NOMO-1 treated with DMSO at 0.1 percent for 48 hours (cell line): ENCODE measurements around the gene CACNA2D4.

Source experiments
- DNase-seq: peaks from one replicate; lab custom pipeline; 2025; ENCODE audit not compliant: unreplicated experiment; lab: John Stamatoyannopoulos, UW

CACNA2D4 gene

DNA sequence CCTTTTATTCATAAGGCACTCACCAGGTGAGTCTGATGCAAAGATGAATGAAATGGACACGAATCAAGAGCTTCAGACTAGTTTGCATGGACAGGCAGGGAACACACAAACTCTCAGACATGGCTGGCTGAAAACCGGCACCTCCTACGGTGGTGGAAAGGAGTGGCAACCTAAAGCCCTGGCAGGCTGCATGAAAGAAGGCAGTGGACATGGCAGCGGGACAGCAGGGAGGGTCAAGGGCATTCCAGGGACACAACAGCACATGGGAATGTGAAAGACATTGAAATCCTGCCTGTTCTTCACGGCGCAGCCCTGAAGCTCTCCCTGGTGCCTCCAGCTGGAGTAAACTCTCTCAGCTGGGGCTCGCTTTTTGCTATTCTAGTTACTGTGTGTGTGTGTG, 114.7 kb downstream of the CACNA2D4 start:
- DNase-seq = no peak

DNA sequence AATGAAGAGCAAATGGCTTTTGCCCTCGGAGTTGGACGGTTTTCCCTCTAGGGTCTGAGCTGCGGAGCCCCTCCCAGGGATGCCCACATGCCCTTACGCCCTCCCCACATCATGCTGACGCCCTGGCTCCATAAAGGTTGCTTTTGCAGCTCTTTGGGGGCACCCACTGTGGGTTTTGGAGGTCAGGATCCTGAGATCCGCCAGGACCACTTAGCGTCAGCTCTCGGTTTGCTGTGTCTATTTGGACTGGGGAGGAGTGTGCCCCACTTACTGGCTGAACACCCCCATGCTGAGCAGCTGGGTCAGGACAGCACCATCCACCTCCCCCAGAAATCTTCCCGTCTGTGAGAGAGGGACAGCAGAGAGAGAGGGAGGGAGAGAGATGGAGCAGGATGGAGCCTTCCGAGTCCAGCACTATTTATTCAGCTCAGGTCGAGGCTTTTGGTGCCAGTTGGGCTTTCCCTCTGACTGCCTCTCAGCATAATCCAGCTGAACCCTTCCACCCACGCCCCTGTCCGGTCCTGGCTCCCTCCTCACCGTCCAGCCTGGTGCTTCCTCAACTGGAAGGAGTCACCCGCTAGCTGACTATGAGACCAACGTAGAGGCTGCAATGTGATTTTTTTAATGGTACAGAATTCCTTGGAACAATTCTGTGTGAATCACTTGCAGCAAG, 117.0 kb downstream of the CACNA2D4 start:
- DNase-seq = no peak

DNA sequence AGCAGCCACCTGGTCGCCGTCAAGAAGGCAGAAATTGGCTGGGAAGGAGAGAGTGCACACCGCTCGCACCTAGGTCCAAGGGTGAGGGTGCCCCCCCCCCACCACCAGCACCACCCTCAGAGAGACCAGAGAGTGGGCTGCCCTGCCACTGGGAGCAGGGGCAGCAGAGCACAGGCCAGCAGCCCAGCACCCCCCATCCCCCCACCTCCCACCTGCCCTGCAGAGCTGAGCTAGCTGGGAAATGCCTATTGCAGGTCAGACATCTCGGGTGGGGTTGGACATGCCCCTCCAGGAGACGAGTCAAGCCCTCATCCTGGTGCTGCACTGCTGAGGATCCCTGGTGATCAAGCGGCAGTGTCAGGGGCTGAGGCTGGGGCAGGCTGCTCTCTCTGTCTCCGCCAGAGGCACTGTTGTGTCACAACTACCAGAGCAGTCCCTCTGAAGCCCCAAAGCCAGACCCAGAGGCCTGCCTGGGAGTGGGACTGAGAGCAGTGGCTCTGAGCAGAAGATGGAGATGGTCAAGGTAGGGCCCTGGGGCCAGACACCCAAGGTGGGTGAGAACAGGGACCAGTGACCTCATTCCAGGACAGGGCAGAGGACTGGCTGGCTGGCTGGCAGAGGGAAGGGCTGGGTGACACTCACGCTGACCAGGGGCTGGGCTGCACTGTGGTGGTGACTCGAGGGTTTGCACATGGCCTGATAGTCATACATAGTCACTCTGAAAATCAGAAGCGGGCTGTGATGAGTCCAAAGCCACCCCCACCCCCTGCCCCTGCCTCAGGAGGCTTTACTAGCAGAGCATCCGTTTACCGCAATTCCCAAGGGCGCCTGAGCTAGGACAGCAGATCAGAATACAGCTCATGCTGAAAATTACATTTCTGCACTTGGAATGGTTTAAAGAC, 117.8 kb downstream of the CACNA2D4 start:
- DNase-seq = no peak

DNA sequence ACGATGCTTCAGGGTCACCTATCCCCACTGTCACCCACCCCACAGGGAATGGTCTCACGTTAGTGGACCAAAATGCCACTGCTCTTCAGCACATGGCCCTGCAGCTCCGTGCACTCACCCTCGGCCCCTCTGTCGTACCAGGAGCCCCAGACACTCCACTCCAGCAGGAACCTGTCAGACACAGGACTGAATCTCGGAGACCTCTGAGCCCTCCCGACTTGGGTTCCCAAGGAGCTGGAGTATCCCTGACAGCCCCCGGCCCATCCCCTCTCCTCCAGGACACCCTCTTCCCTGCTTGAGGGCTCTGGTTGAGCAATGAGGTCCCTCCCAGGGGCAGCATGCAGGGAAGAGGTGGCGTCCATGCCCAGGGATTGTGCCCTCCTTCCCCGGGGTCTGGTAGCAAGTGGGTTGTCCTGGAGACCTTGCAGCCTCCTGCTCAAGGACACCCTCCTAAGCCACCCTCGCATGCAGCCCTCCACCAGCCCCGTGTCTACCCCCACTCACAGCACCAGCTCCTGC, 118.5 kb downstream of the CACNA2D4 start:
- DNase-seq = no peak

DNA sequence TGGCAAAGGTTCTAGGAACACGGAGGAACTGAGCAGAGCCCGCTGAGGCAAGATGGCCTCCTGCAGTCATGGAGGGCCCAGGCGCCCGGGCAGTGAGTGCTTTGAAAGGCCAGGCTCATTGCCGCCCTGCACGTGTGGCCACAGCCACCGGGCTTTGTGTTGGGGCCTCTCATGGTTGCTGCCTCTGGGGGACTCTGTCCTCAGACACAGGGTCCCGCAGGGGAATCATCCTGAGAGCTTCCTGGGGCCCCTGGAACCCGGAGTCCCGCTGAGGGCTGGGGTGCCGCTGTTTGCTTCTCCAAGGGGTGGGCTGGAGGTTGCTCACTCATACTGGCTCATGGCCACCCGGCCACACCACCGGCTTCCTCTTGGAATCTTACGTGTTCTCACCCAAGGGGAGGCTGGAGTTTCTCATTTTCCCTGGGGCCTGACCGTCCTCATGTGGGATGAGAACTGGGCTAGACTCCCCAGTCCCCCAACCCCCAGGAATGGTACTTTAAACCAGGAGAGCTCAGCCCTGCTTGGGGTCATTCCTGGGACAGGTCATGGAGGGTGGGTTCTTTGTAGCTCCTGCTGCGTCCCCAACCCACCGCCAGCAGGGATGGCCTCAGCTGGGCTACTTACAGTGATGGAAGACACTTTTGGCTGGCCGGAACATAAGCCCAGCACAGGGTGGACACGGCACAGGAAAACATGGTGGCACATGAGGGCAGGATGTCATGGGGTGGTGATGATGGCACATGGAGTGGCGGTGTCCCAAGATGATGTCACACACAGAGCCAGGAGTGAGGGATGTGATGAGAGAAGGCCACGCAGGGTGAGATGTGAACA, 119.2 kb downstream of the CACNA2D4 start:
- DNase-seq = no peak

DNA sequence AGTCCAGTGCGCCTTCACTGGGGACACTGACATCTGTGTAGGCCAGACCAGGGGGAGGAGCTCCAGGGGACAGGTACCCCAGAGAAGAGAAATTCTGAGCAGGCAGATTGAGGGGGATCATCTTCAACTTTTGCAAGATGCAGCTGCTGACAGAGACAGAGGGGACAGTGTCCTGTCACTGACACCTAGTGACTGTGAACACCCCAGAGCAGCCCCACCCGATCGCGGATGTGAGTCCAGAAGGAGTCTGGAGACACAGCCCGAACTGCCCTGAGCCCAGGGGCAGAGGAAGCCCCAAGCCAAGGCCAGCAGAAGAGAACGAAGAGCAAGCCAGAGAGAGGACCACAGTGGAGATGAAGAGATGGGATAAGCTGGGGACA, 119.8 kb downstream of the CACNA2D4 start:
- no peak for DNase-seq

DNA sequence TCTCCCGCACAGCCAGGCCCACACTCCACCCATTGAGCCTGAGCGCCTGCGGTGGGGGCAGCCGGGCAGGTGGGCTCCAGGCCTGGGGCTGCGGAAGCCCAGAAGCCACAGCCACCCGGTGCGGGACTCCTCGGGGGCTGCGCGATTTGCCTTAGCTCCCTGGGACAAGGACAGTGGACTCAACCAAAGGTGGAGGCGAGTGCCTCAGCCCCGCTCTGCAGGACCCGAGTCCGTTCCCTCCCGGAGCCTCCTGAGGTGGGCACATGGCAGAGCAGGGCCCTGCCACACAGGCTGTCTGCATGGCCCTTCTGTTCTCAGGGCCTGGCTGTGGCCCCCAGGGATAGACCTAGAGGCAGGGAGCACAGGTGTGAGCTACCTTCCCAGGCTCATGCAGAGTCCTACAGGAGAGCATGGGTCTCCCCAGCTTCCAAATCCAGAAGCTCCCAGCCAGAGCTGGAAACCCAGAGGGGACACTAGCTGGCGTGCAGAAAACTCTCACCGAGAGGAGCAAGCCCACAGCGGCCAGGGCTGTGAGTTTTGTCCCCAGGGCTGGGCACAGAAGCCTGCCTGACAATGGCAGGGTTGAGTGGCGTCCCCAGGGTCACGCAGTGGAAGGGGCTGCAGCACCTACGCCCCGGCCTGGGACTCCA, 120.3 kb downstream of the CACNA2D4 start:
- DNase-seq = no peak

DNA sequence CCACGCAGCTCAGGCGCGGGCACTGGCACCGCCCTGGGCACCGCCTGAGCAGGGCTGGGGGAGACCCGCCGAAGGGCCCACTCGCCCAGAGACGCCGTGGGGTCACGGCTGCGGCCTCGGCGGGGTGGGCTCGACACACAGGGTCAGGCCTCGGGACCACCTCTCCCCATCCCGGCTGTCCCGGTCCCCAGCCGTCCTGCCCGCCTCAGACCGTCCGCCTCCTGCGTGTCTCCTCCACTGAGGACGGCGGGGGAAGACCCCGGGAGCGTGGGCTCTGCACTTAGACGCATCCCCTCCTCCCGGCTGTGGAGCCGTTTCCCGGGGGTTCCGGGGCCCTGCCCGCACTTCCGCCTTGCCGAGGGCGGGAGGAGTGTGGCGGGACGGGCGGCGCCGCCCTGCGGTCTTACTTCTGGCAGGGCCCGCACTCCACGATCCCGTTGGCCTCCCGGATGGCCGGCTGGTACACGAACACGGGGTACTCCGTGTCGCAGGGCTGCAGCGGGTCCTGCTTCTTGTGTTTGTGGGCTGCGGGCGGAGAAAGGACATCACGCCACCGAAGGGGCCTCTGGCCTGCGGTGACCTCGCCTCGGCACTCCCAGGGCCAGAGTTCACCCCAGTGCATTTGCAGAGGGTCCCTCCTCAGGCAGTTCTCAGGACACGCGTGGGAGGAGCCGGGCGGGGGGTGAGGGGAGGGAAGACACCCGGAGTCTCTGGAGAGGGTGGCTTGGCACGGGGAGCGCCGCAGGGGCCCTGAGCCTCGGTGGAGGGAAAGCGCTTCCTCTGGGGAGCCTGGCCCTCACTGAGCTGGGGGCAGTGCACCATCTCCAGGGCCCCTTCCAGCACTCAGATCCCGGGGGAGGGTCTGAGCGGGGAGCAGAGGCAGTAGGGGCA, 121.2 kb downstream of the CACNA2D4 start:
- DNase-seq = peak; percentile 21

DNA sequence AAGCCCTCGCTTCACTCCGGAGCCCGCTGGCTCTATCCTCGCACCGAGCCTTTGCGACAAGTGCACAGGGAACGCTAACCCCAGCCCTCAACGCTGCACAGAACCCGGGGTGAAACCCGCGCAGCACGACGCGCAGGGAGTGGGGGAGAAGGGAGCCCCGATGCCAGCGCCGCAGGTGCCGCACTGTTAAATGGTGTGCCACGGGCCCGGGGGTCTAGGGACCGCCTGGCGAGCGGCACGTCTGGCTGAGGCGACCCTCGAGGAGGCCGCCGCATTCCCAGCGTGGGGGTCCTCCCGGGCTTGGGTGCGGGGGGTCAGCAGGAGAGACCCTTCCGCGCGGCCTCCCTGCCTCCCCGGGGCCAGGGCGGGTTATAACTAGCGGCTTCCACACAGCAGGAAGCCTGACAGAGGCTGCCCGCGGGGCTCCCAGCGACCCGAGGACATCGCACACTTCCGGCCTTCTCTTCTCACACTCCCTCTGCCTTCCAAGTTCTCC, 121.9 kb downstream of the CACNA2D4 start:
- peak; percentile 63 for DNase-seq

DNA sequence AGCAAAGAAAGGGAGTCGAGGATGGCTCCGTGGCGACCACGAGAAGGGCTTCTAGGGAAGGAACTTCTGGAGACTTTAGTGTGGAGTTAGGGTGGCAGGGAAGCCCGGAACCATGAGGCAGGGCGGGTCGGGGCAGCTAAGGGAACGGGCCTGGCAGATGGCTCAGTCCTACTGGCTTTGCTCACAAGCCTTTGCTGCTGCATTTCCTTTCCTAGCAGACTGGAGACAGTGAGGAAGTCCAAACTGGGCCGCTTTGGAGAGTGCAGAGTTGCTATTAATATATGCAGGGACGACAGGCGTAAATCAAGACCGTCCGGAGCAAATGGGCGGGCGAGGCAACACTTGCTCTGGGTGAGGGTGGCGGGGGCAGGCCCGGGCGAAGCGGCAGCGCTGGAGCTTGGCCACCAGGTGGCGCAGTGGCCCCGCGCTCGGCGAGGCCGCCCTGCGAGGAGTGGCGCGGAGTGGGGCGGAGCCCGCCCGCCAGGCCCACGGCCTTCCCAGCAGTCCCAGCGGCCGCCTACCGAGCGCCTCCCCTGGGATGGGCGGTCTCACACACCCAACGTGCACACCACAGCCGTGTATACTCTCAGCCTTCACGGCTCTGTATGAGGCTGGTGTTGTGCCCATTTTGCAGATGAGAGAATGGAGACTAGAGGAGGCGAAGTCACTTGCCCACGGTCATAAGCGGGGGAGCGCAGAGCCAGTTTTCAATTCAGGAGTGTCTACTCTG, 122.5 kb downstream of the CACNA2D4 start:
- DNase-seq = peak; percentile 92

DNA sequence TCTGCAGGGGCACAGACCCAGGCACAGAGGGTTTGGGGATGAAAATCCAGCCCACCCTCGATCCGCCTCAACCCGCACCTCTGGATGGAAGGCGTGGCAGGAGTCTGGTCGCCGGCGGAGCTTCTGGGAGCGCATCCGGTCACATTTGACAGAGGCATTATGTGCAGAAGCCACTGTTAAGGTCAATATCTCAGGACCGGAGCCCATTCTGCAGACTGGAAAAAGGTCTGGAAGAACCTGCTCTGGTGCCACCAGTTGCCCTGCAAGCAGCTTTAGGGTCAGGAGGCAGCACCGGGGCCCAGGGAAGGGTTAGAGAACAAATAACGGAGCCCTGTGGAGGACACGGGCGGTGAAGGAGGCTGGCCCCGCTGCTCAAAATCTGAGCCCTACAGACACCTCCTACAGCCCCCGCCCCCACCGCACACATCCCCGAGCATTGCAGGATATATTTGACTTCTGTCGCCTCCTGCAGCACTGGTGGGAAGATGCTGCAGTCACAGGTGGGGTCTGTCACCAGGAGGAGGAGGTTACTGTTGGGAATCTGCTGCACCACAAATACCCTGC, 123.1 kb downstream of the CACNA2D4 start:
- DNase-seq = no peak

DNA sequence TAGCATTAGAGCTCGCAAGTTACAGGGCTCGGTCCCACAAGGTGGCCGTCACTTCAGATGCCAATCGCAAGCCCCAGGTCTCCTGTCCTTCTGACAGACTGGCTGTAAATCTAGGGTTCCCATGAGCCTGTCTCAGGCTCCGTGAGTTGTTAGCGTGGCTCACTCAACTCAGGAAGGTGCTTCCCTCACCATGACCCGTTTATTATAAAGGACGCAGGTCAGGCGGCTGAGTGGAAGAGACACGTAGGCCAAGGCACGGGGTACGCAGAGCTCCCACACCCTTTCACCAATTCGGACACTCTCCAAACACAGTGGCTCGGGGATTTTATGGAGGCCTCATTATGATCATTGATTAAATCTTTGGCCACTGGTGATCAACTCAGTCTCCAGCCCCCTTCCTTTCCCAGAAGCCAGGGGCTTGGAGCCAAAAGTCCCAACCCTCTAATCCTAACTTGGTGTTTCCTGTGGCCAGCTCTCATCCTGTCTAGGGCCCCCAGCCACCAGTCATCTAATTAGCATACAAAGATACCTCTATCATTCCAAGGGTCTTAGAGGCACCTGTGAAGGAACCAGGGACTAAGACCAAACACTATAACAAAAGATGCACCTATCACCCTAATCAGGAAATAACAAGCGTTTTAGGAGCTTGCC, 123.9 kb downstream of the CACNA2D4 start:
- DNase-seq = no peak

DNA sequence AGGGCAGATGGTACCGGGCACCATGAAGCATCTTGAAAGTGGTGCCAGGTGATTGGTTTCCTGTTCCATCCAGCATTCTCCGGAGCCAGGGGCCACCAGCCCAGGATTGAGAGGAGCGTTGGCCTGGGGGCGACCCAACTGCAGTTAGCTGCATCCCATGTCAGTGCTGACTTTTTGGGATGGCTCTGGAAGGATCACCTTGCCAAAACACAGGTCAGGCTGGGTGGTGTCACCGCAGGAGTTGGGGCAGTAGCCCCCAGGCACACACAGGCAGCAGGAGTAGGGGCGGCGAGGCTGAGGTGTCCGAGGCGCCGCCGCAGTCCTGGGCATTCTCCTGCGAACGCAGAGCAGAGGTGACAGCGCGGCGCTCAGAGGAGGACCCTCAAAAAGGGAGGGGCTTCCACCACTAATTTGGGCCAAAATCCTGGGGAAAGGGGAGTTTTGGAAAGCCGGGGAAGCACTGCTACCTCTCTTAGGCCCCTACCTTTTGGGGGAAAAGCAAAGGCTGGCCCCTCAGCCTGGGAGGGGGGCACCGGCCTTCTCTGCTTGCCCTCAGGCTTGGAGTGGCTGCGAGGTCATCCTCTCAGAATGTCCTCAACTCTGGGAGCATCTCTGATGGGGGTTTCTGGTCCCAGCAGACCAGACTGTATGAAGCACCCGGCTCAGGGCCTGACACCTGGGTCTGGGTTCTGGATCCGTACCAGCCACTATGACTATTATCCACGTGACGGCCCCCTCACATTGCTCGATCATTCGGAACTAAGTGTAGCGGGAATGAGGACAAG, 124.8 kb downstream of the CACNA2D4 start:
- no peak for DNase-seq

DNA sequence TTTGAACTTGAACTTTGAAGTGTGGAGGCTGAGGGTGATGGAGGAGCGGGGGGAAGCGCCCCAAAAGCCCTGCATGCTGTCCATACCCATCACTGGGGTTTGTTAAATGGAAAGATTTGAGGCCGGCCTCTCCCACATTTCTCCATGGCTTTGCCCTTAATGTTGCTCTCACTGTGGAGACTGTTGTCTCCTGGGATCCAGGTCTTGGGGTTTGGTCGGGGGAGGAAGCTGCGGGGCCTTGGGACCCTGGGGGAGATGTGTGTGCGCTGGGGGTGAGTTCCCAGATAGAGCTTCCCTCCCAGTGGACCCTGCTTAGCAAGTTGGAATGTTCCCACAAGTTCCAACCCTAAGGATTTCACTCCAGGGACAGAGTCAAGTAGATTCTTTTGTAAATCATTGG, 126.0 kb downstream of the CACNA2D4 start:
- DNase-seq = no peak

DNA sequence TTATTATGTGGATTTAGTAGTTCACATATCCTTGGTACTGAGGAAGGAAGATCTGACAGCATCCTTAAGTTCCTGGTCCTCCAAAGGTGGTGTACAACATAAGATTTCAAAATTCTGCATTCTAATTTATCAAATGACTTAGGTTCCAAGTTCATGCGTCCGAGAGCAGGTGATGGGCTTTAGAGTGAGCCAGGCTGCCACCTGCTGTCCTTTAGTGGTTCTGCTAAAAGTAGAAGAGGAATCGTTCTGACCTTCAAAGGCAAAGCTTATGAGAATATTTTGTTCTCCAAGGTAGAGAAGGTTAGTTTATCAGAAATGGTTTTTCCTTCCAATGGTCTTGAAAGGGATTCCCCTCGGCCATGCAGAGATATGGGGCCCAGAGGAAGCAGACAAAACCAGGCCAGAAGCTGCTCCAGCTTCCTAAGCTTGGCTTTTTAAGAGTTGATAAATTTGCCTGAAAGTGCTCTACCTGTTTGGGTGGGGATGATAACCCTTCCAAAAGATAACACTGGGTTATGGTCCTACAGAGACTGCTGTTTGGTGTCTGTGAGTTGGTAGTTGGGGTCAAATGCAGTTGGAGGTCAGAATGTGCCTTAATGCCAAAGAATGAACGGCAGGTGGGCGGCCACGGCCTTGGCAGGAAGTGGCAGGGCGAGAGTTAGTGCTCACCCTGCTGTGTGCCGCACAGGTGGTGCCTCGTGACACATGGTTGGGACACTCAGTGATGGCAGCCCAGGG, 127.2 kb downstream of the CACNA2D4 start:
- peak; percentile 80 for DNase-seq

DNA sequence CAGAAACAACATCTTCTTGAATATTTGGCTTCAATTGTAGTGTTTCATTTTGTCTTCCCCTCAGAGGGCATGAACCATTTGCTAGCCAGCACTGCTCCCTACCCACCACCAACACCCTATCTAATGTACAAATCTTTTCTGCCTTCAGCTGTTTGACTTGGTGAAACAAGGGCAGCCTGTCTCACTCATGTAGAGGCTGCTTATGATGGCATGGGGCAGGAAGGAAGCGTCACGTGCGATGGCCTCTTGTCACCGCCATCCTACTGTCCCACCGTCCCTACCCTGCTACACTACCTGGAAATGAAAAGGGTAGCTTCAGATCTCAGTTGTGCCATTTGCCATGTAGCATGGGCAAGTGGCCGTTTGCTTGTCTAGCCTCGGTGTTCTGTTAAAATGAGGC, 128.0 kb downstream of the CACNA2D4 start:
- no peak for DNase-seq

DNA sequence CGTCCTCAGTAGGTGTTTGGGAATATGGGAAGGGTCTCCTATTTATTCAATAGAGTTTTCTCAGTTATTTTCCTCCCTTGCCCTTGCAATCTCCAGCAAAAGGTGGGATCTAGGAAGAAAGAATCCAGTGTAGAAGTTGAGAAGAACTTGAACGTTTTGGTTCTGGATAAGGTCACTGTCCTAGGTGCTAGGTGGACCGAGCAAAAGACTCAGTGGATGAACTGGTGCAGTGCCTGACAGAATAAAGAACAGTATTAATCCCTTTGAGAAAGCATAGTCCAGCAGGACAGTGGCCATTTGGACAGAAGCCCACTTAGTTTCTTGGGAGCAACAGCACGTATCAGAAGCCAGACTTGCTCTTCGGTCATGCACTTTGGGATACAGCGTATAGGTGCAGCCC, 130.7 kb downstream of the CACNA2D4 start:
- DNase-seq = no peak
